Mesodermal cell (in vitro differentiated cells): ENCODE measurements around the gene GCGR. TPM values are rescaled to one million over a fixed set of nuclear protein-coding genes. Genes with fewer than 3 reads are reported as not detected.

Source experiments
- H3K27ac ChIP-seq: 2 replicates; pipeline ENCODE4 v1.7.0; 2013; ENCODE audit warnings: mild to moderate bottlenecking, low read depth, low read length, moderate library complexity; ENCODE audit not compliant: severe bottlenecking
- H3K36me3 ChIP-seq: 2 replicates; pipeline ENCODE4 v1.7.1; 2013; ENCODE audit warnings: mild to moderate bottlenecking, low read length, moderate library complexity; ENCODE audit not compliant: control insufficient read depth, insufficient read depth
- H3K4me1 ChIP-seq: one replicate; pipeline ENCODE4 v1.7.1; 2013; ENCODE audit warnings: mild to moderate bottlenecking, low read length; ENCODE audit not compliant: insufficient read depth, control insufficient read depth, poor library complexity, severe bottlenecking
- H3K4me3 ChIP-seq: 2 replicates; pipeline ENCODE4 v1.7.0; 2013; ENCODE audit warnings: low read length, control low read depth, mild to moderate bottlenecking; ENCODE audit not compliant: insufficient read depth, poor library complexity, severe bottlenecking; ENCODE audit errors: extremely low read depth
- H3K9me3 ChIP-seq: 2 replicates; pipeline ENCODE4 v1.7.1; 2013; ENCODE audit warnings: mild to moderate bottlenecking, low read length, moderate library complexity; ENCODE audit not compliant: control insufficient read depth
- WGBS, 2 experiments: methylation state at CpG; one replicate each; pipeline ENCODE4 v1.1.5; 2013; ENCODE audit warnings: missing lambda C conversion rate in 2 of 2; ENCODE audit not compliant: insufficient coverage in 2 of 2; 5-methylcytosine and 5-hydroxymethylcytosine counted together
- polyA plus RNA-seq, 2 experiments: library from polyadenylated mRNA; stranded (reverse); fragments of 50-300 nt; gene quantifications; one replicate each; pipeline ENCODE4 v1.2.3, GENCODE V29; 2013

GCGR gene
- not detected for polyA plus RNA-seq (2013, experiment 1 of 2)
- not detected for polyA plus RNA-seq (2013, experiment 2 of 2)

- Histone ChIP-seq H3K36me3 (no peaks in the 10 kb centered on the region), H3K4me1 (no peaks in the 10 kb centered on the region), H3K27ac (no peak within 1 kb of the TSS), H3K4me3 (no peak within 1 kb of the TSS), H3K9me3 (no peaks in the 10 kb centered on the region)
- 2 to 3% methylated on average over 92 to 99 of the region's 110 CpGs for WGBS, 2 experiments
Measured at GRCh38 chr17:81803728-81804558, at the start of gene GCGR. Gene GCGR (plus strand): TSS chr17:81804150. CDS start chr17:81809019, 4,869 bp downstream.

- no peak overlapping the region for H3K4me3 ChIP-seq
- no peak overlapping the region for H3K27ac ChIP-seq
- no peaks in the 10 kb centered on the region for H3K36me3 ChIP-seq
- WGBS, 2 experiments = 82 to 92% methylated on average over 4 to 7 of the region's 8 CpGs
- no peaks in the 10 kb centered on the region for H3K9me3 ChIP-seq
- H3K4me1 ChIP-seq = no peaks in the 10 kb centered on the region
Measured at GRCh38 chr17:81792675-81793615, 11.0 kb upstream of the GCGR start.

GRCh38 chr17:81794074-81794476 is 9.9 kb upstream of the GCGR start:
- Histone ChIP-seq H3K9me3 (no peaks in the 10 kb centered on the region), H3K27ac (no peak overlapping the region), H3K4me1 (no peaks in the 10 kb centered on the region), H3K36me3 (no peaks in the 10 kb centered on the region), H3K4me3 (no peak overlapping the region)
- WGBS, 2 experiments = 81 to 96% methylated on average over 3 of the region's 3 CpGs

DNA sequence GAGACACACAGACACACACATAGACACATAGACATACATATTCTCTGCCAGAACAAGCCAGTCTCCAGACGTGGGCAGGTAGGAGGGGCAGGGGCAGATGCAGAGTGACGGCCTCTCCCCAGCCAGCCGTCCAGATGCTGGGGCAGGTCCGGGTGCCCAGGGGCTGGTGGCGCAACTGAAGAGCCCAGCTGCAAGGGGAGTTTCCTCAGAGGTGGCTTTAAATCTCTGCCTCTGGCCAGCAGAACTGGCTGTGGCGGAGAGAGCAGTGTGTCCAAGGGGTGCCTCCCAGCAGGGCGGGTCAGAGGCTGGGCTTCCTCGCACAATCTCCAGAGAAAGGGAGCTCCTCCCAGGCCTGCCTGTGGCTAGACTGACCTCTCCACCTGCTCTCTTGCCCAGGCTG is 9.4 kb upstream of the GCGR start:
- H3K9me3 ChIP-seq = no peaks in the 10 kb centered on the region
- H3K4me3 ChIP-seq = no peak overlapping the region
- 49 to 61% methylated on average over 8 of the region's 8 CpGs for WGBS, 2 experiments
- no peak overlapping the region for H3K27ac ChIP-seq
- no peaks in the 10 kb centered on the region for H3K36me3 ChIP-seq
- no peaks in the 10 kb centered on the region for H3K4me1 ChIP-seq

DNA sequence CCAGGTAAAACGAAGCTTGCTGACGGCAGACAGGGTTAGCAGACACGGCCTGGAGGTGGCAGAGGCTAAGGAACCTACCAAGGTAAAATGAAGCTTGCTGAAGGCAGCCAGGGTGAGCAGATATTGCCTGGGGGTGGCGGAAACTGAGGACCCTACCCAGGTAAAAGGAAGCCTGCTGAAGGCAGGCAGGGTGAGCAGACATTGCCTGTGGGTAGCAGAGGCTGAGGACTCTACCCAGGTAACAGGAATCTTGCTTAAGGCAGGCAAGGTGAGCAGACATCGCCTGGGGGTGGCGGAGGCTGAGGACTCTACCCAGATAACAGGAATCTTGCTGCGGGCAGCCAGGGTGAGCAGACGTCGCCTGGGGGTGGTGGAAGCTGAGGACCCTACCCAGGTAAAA is 2.6 kb upstream of the GCGR start:
- 85 to 92% methylated on average over 7 to 9 of the region's 9 CpGs for WGBS, 2 experiments
- Histone ChIP-seq H3K27ac (no peak overlapping the region), H3K4me3 (no peak overlapping the region)

GRCh38 chr17:81802048-81802758 is 1.7 kb upstream of the GCGR start:
- WGBS, 2 experiments = 85 to 89% methylated on average over 7 to 8 of the region's 9 CpGs
- Histone ChIP-seq H3K4me3 (no peak overlapping the region), H3K36me3 (no peaks in the 10 kb centered on the region), H3K4me1 (no peaks in the 10 kb centered on the region), H3K27ac (no peak overlapping the region), H3K9me3 (no peaks in the 10 kb centered on the region)

More for the DNA sequence above, 2.6 kb upstream of the GCGR start:
- Histone ChIP-seq H3K4me1 (no peaks in the 10 kb centered on the region), H3K36me3 (no peaks in the 10 kb centered on the region), H3K9me3 (no peaks in the 10 kb centered on the region)

- Histone ChIP-seq H3K4me1 (no peaks in the 10 kb centered on the region), H3K4me3 (no peak overlapping the region), H3K9me3 (no peaks in the 10 kb centered on the region), H3K36me3 (no peaks in the 10 kb centered on the region), H3K27ac (no peak overlapping the region)
- WGBS, 2 experiments = 33 to 36% methylated on average over 20 to 24 of the region's 26 CpGs
Measured at GRCh38 chr17:81802856-81803643, 900 bp upstream of the GCGR start.

GRCh38 chr17:81804559-81805399 is 829 bp downstream of the GCGR start:
- 10 to 11% methylated on average over 49 to 59 of the region's 65 CpGs for WGBS, 2 experiments
- no peak overlapping the region for H3K4me3 ChIP-seq

GRCh38 chr17:81805707-81806460 is 1.9 kb downstream of the GCGR start:
- no peaks in the 10 kb centered on the region for H3K9me3 ChIP-seq
- no peak overlapping the region for H3K4me3 ChIP-seq
- no peak overlapping the region for H3K27ac ChIP-seq
- WGBS, 2 experiments = 74 to 82% methylated on average over 12 to 16 of the region's 18 CpGs
- H3K4me1 ChIP-seq = no peaks in the 10 kb centered on the region
- H3K36me3 ChIP-seq = no peaks in the 10 kb centered on the region

More at GRCh38 chr17:81804559-81805399, 829 bp downstream of the GCGR start:
- Histone ChIP-seq H3K9me3 (no peaks in the 10 kb centered on the region), H3K36me3 (no peaks in the 10 kb centered on the region), H3K27ac (no peak overlapping the region), H3K4me1 (no peaks in the 10 kb centered on the region)
